ENCODE results near the gene BICC1.

The BICC1 gene

GRCh38 chr10:58515291-58515941 lies 2.7 kb downstream of the BICC1 start:
- no peak for DNase-seq

GRCh38 chr10:58516119-58516518 lies 3.4 kb downstream of the BICC1 start:
- no peak for DNase-seq

GRCh38 chr10:58516671-58517070 lies 4.0 kb downstream of the BICC1 start:
- no peak for DNase-seq

- no peak for DNase-seq
These were observed 4.4 kb downstream of the BICC1 start for GRCh38 chr10:58517081-58517480.

- DNase-seq = no peak
These were observed 5.1 kb downstream of the BICC1 start for GRCh38 chr10:58517491-58518355.

- no peak for DNase-seq
These were observed 6.1 kb downstream of the BICC1 start for GRCh38 chr10:58518775-58519174.

GRCh38 chr10:58529077-58529728 lies 16.5 kb downstream of the BICC1 start:
- DNase-seq = no peak

GRCh38 chr10:58531084-58531695 lies 18.5 kb downstream of the BICC1 start:
- peak; percentile 33 for DNase-seq

- no peak for DNase-seq
These were observed 22.6 kb downstream of the BICC1 start for GRCh38 chr10:58535311-58535710.

GRCh38 chr10:58543141-58543540 lies 30.5 kb downstream of the BICC1 start:
- no peak for DNase-seq

GRCh38 chr10:58544135-58544534 lies 31.5 kb downstream of the BICC1 start:
- no peak for DNase-seq

GRCh38 chr10:58545427-58545826 lies 32.8 kb downstream of the BICC1 start:
- DNase-seq = no peak

- no peak for DNase-seq
These were observed 33.5 kb downstream of the BICC1 start for GRCh38 chr10:58546137-58546536.

- DNase-seq = no peak
These were observed 34.2 kb downstream of the BICC1 start for GRCh38 chr10:58546722-58547445.

GRCh38 chr10:58547963-58548362 lies 35.3 kb downstream of the BICC1 start:
- no peak for DNase-seq

- no peak for DNase-seq
These were observed 41.6 kb downstream of the BICC1 start for GRCh38 chr10:58554316-58554715.

- DNase-seq = no peak
These were observed 42.7 kb downstream of the BICC1 start for GRCh38 chr10:58555170-58555929.

GRCh38 chr10:58555930-58556311 lies 43.2 kb downstream of the BICC1 start:
- no peak for DNase-seq

- DNase-seq = no peak
These were observed 44.0 kb downstream of the BICC1 start for GRCh38 chr10:58556516-58557165.

GRCh38 chr10:58557714-58558113 lies 45.0 kb downstream of the BICC1 start:
- no peak for DNase-seq

GRCh38 chr10:58560068-58560467 lies 47.4 kb downstream of the BICC1 start:
- no peak for DNase-seq

Measured in activated gamma-delta T cell treated with Interleukin-2 at 50 U/mL for 16 hours (primary cell).